ENCODE measurements around the gene VWDE. TPM values are rescaled to one million over a fixed set of nuclear protein-coding genes. Genes with fewer than 3 reads are reported as not detected.

The VWDE gene
- total RNA-seq, 1 donor from 2014 or later = 9.8 TPM

DNA sequence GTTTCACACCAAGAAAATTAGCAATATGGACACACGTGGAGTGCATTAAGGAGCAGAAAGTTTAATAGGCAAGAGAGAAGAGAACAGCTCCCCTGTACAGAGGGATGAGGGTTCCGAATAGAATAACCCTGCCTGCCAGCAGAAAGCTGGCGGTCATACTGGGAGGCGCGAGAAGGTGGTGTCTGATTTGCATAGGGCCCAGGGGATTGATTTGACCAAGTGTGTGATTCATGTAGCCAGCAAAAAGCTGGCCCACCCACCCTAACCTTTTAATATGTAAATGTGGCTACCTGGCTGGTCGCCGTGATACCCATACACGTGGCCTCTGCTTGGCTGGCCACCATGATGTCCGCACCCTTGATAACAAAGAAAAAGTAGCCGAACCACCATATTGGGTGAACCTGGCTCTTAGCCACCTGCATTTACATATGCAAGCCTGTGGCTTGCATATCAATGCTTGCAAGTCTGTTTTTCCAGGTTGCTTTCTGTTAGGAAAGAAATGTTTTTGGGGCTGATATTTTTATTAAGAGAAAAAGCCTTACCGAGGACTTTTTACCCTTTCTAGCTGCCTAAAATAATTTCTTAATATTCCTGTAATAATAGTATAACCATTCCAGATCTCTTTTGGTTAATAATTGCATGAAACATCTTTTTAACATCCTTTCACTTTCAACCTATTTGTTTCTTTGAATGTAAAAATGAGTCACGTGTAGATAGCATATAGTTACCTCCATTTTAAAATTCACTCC, 20.5 kb upstream of the VWDE start:
- no peak for TF ChIP-seq EZH2 (IDR thresholded peaks at IDR 0.05)
- no peak overlapping the region for H3K4me3 Mint-ChIP-seq
- H3K9me3 Mint-ChIP-seq = peaks cover 18% of the 10 kb centered on the region
- Histone ChIP-seq H3K9me3 (ENCODE audit: low read depth) (no peaks in the 10 kb centered on the region), H3K27me3 (no peaks in the 10 kb centered on the region), H3K36me3 (no peaks in the 10 kb centered on the region), H3K4me2 (no peak overlapping the region), H3K9ac (no peak overlapping the region), H4K20me1 (ENCODE audit: low read depth) (no peaks in the 10 kb centered on the region), H3K4me1 (peaks cover 8% of the 10 kb centered on the region), H3F3A (ENCODE audit: low read depth) (peaks cover 6% of the 10 kb centered on the region), H3K4me3 (no peak overlapping the region), H3K27ac (no peak overlapping the region), H3K79me2 (ENCODE audit: low read depth) (no peaks in the 10 kb centered on the region), H2AFZ (replicated peaks) (peak overlapping the region; percentile 91)
- peaks cover 4% of the 10 kb centered on the region for H3K36me3 Mint-ChIP-seq
- no peaks in the 10 kb centered on the region for H3K4me1 Mint-ChIP-seq
- no peak overlapping the region for H3K27ac Mint-ChIP-seq
- no peak for DNase-seq (ENCODE audit: low spot score)
- no peaks in the 10 kb centered on the region for H3K27me3 Mint-ChIP-seq (ENCODE audit: insufficient read depth, low read depth)

DNA sequence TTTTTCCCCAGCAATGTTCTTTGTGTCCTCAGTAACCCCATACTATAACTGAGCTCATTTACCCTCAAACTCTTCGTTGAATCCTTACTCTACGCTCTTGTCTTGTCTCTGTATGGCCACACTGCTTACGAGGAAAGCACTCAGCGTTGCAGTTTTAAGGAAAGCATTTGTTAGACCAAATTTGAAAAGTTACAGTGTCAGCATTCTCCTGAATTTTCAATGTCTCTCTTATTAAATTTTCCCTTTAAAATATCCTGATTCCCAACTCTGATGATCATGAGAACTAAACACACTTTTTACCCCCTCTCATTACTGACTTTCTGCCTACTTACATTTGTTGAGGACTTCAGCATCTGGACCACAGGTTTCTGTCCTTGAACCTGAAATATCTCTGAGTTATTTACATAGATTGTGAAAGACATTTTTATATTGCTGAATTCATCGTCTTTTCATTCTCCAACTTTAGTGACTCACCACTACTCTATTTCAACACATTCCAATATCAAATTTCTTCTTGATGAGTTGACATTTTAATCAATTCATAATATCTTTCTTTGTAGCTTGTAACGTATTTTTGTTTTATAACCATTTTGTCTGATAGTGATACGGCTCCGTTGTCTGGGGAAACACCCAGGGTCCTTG, 19.8 kb upstream of the VWDE start:
- H3K4me3 Mint-ChIP-seq = no peak overlapping the region
- H3K27ac ChIP-seq = no peak overlapping the region
- peaks cover 6% of the 10 kb centered on the region for H3F3A ChIP-seq (ENCODE audit: low read depth)
- no peaks in the 10 kb centered on the region for H3K79me2 ChIP-seq (ENCODE audit: low read depth)
- H3K9me3 ChIP-seq (ENCODE audit: low read depth) = no peaks in the 10 kb centered on the region
- no peaks in the 10 kb centered on the region for H3K36me3 ChIP-seq
- H3K27me3 Mint-ChIP-seq (ENCODE audit: insufficient read depth, low read depth) = no peaks in the 10 kb centered on the region
- H3K4me2 ChIP-seq = peak overlapping the region; percentile 19
- no peak for DNase-seq (ENCODE audit: low spot score)
- no peak overlapping the region for H3K27ac Mint-ChIP-seq
- no peak overlapping the region for H3K9ac ChIP-seq
- no peak overlapping the region for H2AFZ ChIP-seq (replicated peaks)
- TF ChIP-seq EZH2phosphoT487 (IDR thresholded peaks at IDR 0.05) (no peak), EZH2 (IDR thresholded peaks at IDR 0.05) (no peak)
- TF ChIP-seq, protein P1, sequence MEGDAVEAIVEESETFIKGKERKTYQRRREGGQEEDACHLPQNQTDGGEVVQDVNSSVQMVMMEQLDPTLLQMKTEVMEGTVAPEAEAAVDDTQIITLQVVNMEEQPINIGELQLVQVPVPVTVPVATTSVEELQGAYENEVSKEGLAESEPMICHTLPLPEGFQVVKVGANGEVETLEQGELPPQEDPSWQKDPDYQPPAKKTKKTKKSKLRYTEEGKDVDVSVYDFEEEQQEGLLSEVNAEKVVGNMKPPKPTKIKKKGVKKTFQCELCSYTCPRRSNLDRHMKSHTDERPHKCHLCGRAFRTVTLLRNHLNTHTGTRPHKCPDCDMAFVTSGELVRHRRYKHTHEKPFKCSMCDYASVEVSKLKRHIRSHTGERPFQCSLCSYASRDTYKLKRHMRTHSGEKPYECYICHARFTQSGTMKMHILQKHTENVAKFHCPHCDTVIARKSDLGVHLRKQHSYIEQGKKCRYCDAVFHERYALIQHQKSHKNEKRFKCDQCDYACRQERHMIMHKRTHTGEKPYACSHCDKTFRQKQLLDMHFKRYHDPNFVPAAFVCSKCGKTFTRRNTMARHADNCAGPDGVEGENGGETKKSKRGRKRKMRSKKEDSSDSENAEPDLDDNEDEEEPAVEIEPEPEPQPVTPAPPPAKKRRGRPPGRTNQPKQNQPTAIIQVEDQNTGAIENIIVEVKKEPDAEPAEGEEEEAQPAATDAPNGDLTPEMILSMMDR (IDR thresholded peaks at IDR 0.05) = no peak
- no peaks in the 10 kb centered on the region for H3K27me3 ChIP-seq
- H3K4me1 Mint-ChIP-seq = no peaks in the 10 kb centered on the region
- peaks cover 4% of the 10 kb centered on the region for H3K36me3 Mint-ChIP-seq
- H3K4me3 ChIP-seq = no peak overlapping the region
- peaks cover 18% of the 10 kb centered on the region for H3K9me3 Mint-ChIP-seq
- peaks cover 8% of the 10 kb centered on the region for H3K4me1 ChIP-seq
- H4K20me1 ChIP-seq (ENCODE audit: low read depth) = no peaks in the 10 kb centered on the region

DNA sequence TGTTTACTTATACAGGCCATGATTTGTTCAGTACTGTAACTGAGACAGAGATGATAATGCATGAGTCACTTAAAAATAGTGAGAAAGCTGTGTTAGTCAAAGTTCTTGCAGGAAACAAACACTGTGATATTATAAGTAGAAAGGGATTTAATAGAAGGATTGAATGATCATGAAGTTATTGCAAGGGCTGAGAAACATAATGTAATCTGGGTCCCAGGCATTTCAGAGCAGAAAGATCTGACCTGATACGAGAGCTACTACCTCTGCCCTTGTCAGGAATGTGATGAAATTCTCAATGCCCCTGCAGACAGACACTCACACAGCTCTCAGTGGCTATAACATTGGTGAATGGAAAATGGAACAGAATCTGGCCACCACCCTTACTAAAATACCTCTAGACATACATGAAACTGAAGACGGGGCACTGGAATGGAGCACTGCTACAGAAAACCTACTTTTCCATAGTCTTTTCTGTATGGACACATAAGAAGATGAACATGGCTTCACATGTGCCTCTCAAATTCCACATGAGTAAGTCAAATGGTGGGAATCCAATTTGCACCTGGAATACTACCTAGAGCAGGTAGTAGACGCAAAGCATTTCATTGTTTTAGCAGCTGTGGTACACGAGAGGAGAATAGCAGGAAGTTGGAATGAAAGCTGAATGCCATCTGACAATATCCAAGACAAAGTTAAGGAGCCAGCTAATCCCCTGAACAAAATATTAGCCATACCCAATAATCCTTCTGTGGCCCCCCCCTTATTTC, 19.1 kb upstream of the VWDE start:
- H3K79me2 ChIP-seq (ENCODE audit: low read depth) = no peaks in the 10 kb centered on the region
- no peak overlapping the region for H3K27ac ChIP-seq
- no peak overlapping the region for H2AFZ ChIP-seq (replicated peaks)
- H3K4me1 Mint-ChIP-seq = no peaks in the 10 kb centered on the region
- H3K9ac ChIP-seq = no peak overlapping the region
- no peaks in the 10 kb centered on the region for H3K27me3 Mint-ChIP-seq (ENCODE audit: insufficient read depth, low read depth)
- no peak for DNase-seq (ENCODE audit: low spot score)
- no peaks in the 10 kb centered on the region for H3K27me3 ChIP-seq
- no peak overlapping the region for H3K4me3 Mint-ChIP-seq
- peaks cover 8% of the 10 kb centered on the region for H3K4me1 ChIP-seq
- H3K9me3 ChIP-seq (ENCODE audit: low read depth) = no peaks in the 10 kb centered on the region
- no peak overlapping the region for H3K4me3 ChIP-seq
- H4K20me1 ChIP-seq (ENCODE audit: low read depth) = no peaks in the 10 kb centered on the region
- peaks cover 11% of the 10 kb centered on the region for H3K9me3 Mint-ChIP-seq
- TF ChIP-seq EZH2 (IDR thresholded peaks at IDR 0.05) (no peak), EZH2phosphoT487 (IDR thresholded peaks at IDR 0.05) (no peak)
- TF ChIP-seq, protein P1 (IDR thresholded peaks at IDR 0.05) = no peak
- peaks cover 6% of the 10 kb centered on the region for H3F3A ChIP-seq (ENCODE audit: low read depth)
- no peak overlapping the region for H3K27ac Mint-ChIP-seq
- H3K4me2 ChIP-seq = peak overlapping the region; percentile 19
- H3K36me3 Mint-ChIP-seq = peaks cover 1% of the 10 kb centered on the region
- no peaks in the 10 kb centered on the region for H3K36me3 ChIP-seq

All from neural progenitor cell (in vitro differentiated cells).